GM12801 (cell line): ENCODE data around the gene MIS18A.

Experiments used
- TF ChIP-seq, protein P1 (sequence below): IDR thresholded peaks from one replicate; pipeline ENCODE4 v1.5.1; 2011; ENCODE audit warnings: control low read depth; ENCODE audit not compliant: insufficient read length; ENCODE audit errors: extremely low read depth

The MIS18A gene

DNA sequence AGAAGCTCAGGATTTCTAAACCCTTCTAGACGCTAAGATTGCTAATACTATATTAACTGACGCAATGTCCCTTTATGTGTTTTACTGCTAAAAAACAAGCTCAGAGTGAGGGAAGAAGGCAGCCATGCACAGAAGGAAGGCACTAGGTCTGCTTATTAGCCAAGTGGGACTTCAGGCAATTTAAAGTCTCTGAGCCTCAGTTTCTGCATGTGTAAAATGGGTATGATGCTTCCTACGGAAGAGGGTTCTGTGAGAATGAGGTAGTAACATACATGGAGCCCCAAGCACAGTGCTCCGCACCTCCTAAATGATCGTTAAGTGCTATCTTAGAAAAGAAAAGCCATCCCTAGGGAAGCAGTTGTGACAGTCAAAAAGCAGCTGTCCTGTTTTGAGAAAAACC lies 16.9 kb downstream of the MIS18A start:
- TF ChIP-seq, protein P1, sequence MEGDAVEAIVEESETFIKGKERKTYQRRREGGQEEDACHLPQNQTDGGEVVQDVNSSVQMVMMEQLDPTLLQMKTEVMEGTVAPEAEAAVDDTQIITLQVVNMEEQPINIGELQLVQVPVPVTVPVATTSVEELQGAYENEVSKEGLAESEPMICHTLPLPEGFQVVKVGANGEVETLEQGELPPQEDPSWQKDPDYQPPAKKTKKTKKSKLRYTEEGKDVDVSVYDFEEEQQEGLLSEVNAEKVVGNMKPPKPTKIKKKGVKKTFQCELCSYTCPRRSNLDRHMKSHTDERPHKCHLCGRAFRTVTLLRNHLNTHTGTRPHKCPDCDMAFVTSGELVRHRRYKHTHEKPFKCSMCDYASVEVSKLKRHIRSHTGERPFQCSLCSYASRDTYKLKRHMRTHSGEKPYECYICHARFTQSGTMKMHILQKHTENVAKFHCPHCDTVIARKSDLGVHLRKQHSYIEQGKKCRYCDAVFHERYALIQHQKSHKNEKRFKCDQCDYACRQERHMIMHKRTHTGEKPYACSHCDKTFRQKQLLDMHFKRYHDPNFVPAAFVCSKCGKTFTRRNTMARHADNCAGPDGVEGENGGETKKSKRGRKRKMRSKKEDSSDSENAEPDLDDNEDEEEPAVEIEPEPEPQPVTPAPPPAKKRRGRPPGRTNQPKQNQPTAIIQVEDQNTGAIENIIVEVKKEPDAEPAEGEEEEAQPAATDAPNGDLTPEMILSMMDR = no peak

DNA sequence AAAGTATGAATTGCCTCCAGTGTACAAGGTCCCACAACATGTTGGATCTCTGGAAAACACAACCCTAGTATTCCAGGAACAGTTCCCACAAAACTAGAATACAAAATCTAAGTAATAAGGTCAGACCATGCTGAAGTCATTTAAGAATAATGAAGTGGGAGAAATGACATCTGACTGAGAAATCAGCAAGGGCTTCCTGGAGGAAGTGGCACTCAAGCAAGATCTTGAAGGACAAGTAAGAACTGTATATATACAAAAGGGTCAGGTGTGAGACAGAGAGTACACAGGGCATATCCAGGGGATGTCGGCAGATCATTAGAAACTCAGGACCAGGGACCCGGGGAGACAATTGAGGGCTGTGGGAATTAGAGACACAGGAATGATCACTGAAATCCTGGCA lies 18.7 kb downstream of the MIS18A start:
- TF ChIP-seq, protein P1 = no peak

DNA sequence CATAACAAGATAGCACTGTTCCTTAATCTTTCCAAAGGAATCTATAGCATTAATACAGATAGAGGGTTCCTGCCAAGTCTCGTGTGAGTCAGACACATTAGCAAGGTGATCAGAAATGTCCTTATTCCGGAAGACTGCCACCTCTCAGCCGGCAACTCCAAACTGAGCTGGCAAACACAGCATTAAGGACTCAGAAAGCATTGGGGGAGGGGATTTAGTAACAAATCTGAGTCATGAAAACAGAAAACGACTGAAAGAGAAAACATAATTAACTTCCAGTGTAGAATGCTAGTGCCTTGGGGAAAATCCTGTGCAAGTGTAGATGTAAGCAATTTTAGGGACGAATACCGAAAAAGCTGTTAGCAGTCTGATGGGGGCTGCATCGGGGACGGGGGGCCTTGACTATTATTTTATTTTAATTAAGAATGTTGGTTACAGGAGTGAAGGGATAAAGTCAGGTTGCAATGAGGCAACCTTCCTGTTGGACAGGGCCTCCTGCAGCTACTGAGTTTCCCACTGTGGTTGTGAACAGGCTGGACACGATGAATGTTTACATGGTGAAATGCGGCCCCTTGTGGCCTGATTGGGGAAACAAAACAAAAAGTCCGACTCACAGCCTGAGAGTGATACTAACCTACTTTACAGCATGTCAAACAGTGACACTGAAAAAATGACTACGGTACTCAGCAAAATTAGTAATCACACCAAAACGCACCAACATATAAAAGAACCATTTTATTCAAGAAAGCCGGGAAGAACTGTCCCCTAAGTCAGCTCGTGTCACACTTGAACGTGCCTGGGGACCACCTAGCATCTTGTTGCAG lies 20.7 kb downstream of the MIS18A start:
- TF ChIP-seq, protein P1 = peak; percentile 35

DNA sequence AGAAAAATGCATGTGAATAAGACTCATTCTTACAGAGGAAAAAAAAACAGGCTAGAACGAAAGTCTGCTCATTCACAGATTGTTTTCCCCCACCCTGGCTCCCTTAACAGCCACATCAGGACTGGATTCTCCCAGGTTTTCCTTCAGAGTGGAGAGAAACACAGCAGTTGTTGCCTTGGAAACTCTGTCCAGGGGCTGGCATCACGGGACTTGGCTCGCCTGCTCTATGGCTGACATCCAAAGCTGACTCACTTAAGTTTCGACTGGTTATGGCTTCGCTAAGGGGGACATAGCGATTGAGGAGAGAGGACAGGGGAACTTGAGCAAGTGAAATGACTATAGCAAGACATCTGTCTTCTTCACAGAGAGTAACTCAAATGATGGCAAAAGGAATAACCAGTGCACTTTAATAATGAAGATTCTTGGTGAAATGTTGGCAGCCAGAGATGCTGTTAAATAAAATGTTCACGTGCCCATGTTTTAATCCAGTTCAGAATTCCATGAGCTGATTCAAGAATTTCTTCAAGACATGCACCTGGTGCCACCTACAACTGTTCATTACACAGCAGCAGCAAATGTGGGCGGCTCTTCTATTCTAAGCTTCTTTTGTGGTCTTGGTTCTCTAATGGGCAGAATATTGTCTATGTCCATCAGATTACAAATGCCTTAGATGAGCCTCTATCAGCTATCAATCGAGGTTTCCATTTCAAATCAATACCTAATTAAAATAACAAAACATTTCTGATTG lies 21.8 kb downstream of the MIS18A start:
- TF ChIP-seq, protein P1 = no peak

DNA sequence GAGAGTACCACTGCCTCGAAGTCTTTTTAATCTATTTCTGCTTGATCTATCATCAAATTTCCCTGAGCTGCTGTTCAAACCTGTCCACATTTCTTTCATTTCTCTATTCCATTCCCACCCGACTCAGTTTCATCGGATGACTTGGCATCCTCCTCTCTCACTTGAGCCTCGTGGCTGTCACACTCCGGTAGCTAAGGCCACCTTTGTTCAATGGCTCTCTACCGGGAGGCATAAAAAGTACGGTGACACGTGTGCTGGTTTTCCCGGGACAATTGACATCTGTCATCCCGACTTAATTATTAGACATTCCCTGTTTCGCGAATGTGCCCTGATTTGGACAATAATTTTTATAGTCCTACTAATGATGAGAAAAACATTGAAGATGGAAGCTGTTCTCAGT lies 22.6 kb downstream of the MIS18A start:
- TF ChIP-seq, protein P1 = no peak

DNA sequence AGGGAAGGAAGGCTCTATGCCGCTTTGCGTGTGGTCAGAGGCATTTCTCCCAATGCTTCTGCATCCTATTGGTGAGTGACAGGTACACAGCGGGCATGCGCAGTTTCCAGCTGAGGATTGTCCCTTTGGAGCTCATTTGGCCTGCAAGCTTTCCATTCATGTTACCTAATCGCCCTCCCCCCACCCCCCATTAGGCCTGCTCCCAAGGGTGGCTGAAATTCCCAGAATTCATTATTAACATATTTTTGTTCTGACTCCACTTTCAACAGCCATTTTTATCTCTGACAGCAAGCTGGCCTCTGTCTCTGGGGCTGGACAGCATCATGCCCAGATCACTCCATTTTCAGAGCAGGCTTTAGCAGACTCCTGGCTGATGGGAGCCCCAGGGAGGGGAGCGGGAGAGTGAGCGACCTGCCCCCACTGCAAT lies 25.6 kb downstream of the MIS18A start:
- TF ChIP-seq, protein P1 = no peak

DNA sequence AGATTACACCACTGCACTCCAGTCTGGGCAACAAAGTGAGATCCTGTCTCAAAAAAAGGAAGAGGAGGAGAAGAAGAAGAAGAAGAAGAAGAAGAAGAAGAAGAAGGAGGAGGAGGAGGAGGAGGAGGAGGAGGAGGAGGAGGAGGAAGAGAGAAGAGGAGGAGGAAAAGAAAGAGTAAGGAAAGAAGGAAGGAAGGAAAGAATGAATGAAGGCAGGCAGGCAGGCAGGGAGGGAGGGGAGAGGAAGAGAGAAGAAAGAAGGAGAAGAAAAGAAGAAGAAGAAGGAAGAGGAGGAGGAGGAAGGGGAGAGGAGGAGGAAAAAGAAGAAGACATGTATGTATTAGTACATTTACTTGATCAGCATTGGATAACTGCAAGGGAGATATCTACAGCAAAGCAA lies 26.7 kb downstream of the MIS18A start:
- TF ChIP-seq, protein P1 = no peak
